SK-N-SH treated with all-trans-retinoic acid at 6 μM for 48 hours (cell line): Measurements from ENCODE around the gene ASB17.

Source experiments
- ATAC-seq: fragments of 200-7000 bp; cut with Tn5 transposase; 3 replicates; pipeline ENCODE4 v1.9.1; 2020; ENCODE audit warnings: mild to moderate bottlenecking, moderate library complexity
- ARNTL ChIP-seq: fragments of 450-650 bp; formaldehyde crosslinking; IDR thresholded peaks from 2 replicates; pipeline ENCODE4 v1.5.0; 2020; ENCODE audit warnings: low read depth, mild to moderate bottlenecking, moderate library complexity, borderline replicate concordance
- BACH2 ChIP-seq: fragments of 250-450 bp; sonication (Bioruptor Pico); IDR thresholded peaks from 2 replicates; pipeline ENCODE4 v1.9.0; 2021; ENCODE audit warnings: mild to moderate bottlenecking, borderline replicate concordance
- CREB5 ChIP-seq: fragments of 250-450 bp; sonication (Bioruptor Pico); IDR thresholded peaks from 2 replicates; pipeline ENCODE4 v1.5.1; 2020; ENCODE audit warnings: low read depth, mild to moderate bottlenecking, moderate library complexity
- CSDC2 ChIP-seq: fragments of 250-450 bp; sonication (Bioruptor Pico); IDR thresholded peaks from 2 replicates; pipeline ENCODE4 v1.5.0; 2020; ENCODE audit warnings: mild to moderate bottlenecking, moderate library complexity
- CSRNP3 ChIP-seq: fragments of 250-450 bp; sonication (Bioruptor Pico); IDR thresholded peaks from 2 replicates; pipeline ENCODE4 v1.5.1; 2021; ENCODE audit warnings: mild to moderate bottlenecking, moderate library complexity
- ESRRG ChIP-seq: fragments of 250-450 bp; sonication (Bioruptor Pico); IDR thresholded peaks from 2 replicates; pipeline ENCODE4 v1.6.1; 2021; ENCODE audit warnings: mild to moderate bottlenecking
- GLIS3 ChIP-seq: fragments of 250-450 bp; sonication (Bioruptor Pico); IDR thresholded peaks from 2 replicates; pipeline ENCODE4 v1.5.0; 2020; ENCODE audit warnings: mild to moderate bottlenecking, moderate library complexity
- ISL1 ChIP-seq: fragments of 250-450 bp; sonication (Bioruptor Pico); IDR thresholded peaks from 2 replicates; pipeline ENCODE4 v2.1.2; 2022; ENCODE audit warnings: mild to moderate bottlenecking, moderate library complexity
- PATZ1 ChIP-seq: fragments of 250-450 bp; sonication (Bioruptor Pico); IDR thresholded peaks from 2 replicates; pipeline ENCODE4 v1.8.0; 2020; ENCODE audit warnings: mild to moderate bottlenecking, moderate library complexity, borderline replicate concordance
- POU6F1 ChIP-seq: fragments of 250-450 bp; sonication (Bioruptor Pico); IDR thresholded peaks from 2 replicates; pipeline ENCODE4 v1.8.0; 2021; ENCODE audit warnings: low read depth, mild to moderate bottlenecking, moderate library complexity, borderline replicate concordance
- PPARA ChIP-seq: fragments of 250-450 bp; sonication (Bioruptor Pico); IDR thresholded peaks from 2 replicates; pipeline ENCODE4 v1.5.0; 2020; ENCODE audit warnings: mild to moderate bottlenecking, borderline replicate concordance
- RARB ChIP-seq: fragments of 250-450 bp; sonication (Bioruptor Pico); IDR thresholded peaks from 2 replicates; pipeline ENCODE4 v1.8.0; 2021; ENCODE audit warnings: mild to moderate bottlenecking, moderate library complexity
- SNAI2 ChIP-seq: fragments of 250-450 bp; sonication (Bioruptor Pico); IDR thresholded peaks from 2 replicates; pipeline ENCODE4 v1.5.0; 2020; ENCODE audit warnings: mild to moderate bottlenecking, moderate library complexity
- TCF4 ChIP-seq: fragments of 250-450 bp; sonication (Bioruptor Pico); IDR thresholded peaks from 2 replicates; pipeline ENCODE4 v1.8.0; 2021; ENCODE audit warnings: mild to moderate bottlenecking, moderate library complexity, borderline replicate concordance
- TOX ChIP-seq: fragments of 250-450 bp; sonication (Bioruptor Pico); IDR thresholded peaks from 2 replicates; pipeline ENCODE4 v1.8.0; 2021; ENCODE audit warnings: mild to moderate bottlenecking, moderate library complexity, borderline replicate concordance
- TSHZ2 ChIP-seq: fragments of 250-450 bp; sonication (Bioruptor Pico); IDR thresholded peaks from 2 replicates; pipeline ENCODE4 v1.5.0; 2020; ENCODE audit warnings: mild to moderate bottlenecking, moderate library complexity
- ZC3H10 ChIP-seq: fragments of 250-450 bp; sonication (Bioruptor Pico); IDR thresholded peaks from 2 replicates; pipeline ENCODE4 v1.5.1; 2021; ENCODE audit warnings: mild to moderate bottlenecking, moderate library complexity
- ZFP3 ChIP-seq: fragments of 250-450 bp; sonication (Bioruptor Pico); IDR thresholded peaks from 2 replicates; pipeline ENCODE4 v1.5.0; 2020; ENCODE audit warnings: mild to moderate bottlenecking, moderate library complexity
- ZFP30 ChIP-seq: fragments of 450-650 bp; formaldehyde crosslinking; IDR thresholded peaks from 2 replicates; pipeline ENCODE4 v1.5.0; 2022; ENCODE audit warnings: mild to moderate bottlenecking, moderate library complexity
- ZNF70 ChIP-seq: fragments of 450-650 bp; formaldehyde crosslinking; IDR thresholded peaks from 2 replicates; pipeline ENCODE4 v1.5.0; 2020; ENCODE audit warnings: mild to moderate bottlenecking, moderate library complexity
- ZNF8 ChIP-seq: fragments of 450-650 bp; formaldehyde crosslinking; IDR thresholded peaks from 2 replicates; pipeline ENCODE4 v1.5.0; 2020; ENCODE audit warnings: mild to moderate bottlenecking, moderate library complexity

ASB17 gene

GRCh38 chr1:75937034-75937433 lies 4.8 kb upstream of the ASB17 start:
- ATAC-seq: no peak
- TF ChIP-seq ZNF70 (no peak), ZFP3 (CRISPR knock-in tag) (no peak), PATZ1 (no peak), ZNF8 (CRISPR knock-in tag) (no peak)

GRCh38 chr1:75922698-75923097 lies 9.5 kb downstream of the ASB17 start:
- no peak for ATAC-seq
- TF ChIP-seq ARNTL (CRISPR knock-in tag): no peak
- TF ChIP-seq TCF4 (CRISPR knock-in tag): no peak
- TF ChIP-seq ISL1 (CRISPR knock-in tag): no peak
- no peak for TF ChIP-seq CREB5 (CRISPR knock-in tag)
- TF ChIP-seq PPARA: no peak
- TF ChIP-seq ZNF8 (CRISPR knock-in tag): no peak
- TF ChIP-seq ZFP3 (CRISPR knock-in tag): peak; percentile 91
- TF ChIP-seq BACH2 (CRISPR knock-in tag): no peak

- TF ChIP-seq POU6F1 (CRISPR knock-in tag): no peak
- no peak for TF ChIP-seq BACH2 (CRISPR knock-in tag)
- no peak for TF ChIP-seq ISL1 (CRISPR knock-in tag)
- no peak for TF ChIP-seq PATZ1
- TF ChIP-seq SNAI2 (CRISPR knock-in tag): no peak
- no peak for TF ChIP-seq TCF4 (CRISPR knock-in tag)
- TF ChIP-seq TSHZ2 (CRISPR knock-in tag): no peak
- no peak for TF ChIP-seq ZNF70
- no peak for TF ChIP-seq ARNTL (CRISPR knock-in tag)
- TF ChIP-seq RARB (CRISPR knock-in tag): no peak
- TF ChIP-seq GLIS3: no peak
- no peak for TF ChIP-seq ZFP3 (CRISPR knock-in tag)
- TF ChIP-seq CSDC2 (CRISPR knock-in tag): no peak
- no peak for TF ChIP-seq ZC3H10
- TF ChIP-seq ESRRG (CRISPR knock-in tag): no peak
- no peak for TF ChIP-seq CREB5 (CRISPR knock-in tag)
- TF ChIP-seq TOX (CRISPR knock-in tag): no peak
- no peak for TF ChIP-seq CSRNP3 (CRISPR knock-in tag)
- TF ChIP-seq ZFP30: no peak
- TF ChIP-seq ZNF8 (CRISPR knock-in tag): no peak
- ATAC-seq: no peak
These were observed 15.4 kb downstream of the ASB17 start for GRCh38 chr1:75916834-75917233.
